GM21447 (cell line): ENCODE results near the gene CFAP54.
"Not testable (repeated sequence)": the region's sequence is repeated elsewhere in the genome, so short reads cannot be mapped to it uniquely, and the experiment has no call there.

Experiments used
- ATAC-seq: cut with Tn5 transposase; IDR thresholded peaks from one replicate; pipeline ENCODE4 v1.9.1; 2021; ENCODE audit not compliant: unreplicated experiment

Gene CFAP54

GRCh38 chr12:96623155-96623554, 133.8 kb downstream of the CFAP54 start:
- ATAC-seq = no peak

DNA sequence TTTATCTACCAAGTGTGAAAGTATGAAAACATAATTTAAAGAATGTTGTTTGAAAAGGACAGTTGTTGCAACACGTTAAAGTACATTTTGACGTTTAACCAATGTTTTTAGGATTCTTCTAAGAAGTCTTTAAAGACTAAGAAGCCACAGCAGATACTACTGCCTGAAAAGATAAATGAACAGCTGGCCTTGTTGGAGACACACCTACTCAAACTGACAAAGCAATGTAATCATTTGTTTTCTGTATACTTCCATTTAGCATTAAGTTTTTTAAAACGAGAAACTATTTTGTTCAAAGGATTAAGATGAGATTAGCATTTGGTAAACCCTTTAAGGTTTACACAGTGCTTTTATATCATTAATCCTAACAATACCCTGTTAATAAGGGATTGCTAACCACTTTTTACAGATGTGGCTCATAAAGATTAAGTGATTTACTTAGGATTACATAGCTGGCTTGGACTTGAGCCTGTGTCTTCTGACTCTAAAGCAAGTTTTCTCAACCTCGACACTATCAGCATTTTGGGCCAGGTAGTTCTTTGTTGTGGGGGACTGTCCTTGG, 134.4 kb downstream of the CFAP54 start:
- no peak for ATAC-seq

- ATAC-seq = no peak
These were observed 146.5 kb downstream of the CFAP54 start for GRCh38 chr12:96635844-96636243.

- no peak for ATAC-seq
These were observed 147.5 kb downstream of the CFAP54 start for GRCh38 chr12:96636895-96637294.

- ATAC-seq = no peak
These were observed 159.5 kb downstream of the CFAP54 start for GRCh38 chr12:96648923-96649322.

DNA sequence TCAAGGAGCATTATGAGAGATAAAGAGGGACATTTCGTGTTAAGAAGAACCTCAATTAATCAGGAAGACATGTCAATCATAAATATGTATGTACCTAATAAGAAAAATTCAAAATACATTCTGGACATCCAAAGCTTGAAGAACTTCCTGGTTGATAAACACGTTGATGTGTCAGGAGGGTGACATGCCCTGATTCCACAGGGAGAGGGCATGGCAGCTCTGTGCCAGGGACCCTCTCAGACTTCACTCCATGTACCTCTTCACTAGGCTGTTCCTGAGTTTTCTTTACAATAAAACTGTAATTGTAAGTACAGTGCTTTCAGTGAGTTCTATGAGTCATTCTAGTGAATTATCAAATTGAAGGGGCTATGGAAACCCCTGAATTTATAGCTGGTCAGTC, 163.5 kb downstream of the CFAP54 start:
- no peak for ATAC-seq

DNA sequence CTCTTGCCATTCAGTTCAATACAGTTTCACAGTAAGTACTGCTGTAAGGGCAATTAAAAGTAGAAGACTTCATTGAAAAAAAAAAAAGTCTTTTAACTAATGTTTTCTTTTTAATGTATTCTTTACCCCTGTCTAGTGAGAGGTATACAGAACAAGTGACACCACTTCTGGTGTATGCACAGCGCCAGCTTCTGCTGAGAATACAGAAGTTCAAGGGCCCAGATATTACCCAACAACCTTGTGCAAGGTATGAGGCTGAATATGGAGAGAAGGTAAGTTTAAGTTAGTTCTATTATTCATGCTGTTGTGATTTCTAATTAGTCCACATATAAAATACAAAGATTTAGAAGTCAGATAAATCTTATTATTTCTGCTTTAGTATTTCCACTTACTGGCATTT, 168.7 kb downstream of the CFAP54 start:
- ATAC-seq = no peak

GRCh38 chr12:96669786-96670185, 180.4 kb downstream of the CFAP54 start:
- ATAC-seq = no peak

- ATAC-seq = no peak
These were observed 181.0 kb downstream of the CFAP54 start for GRCh38 chr12:96670334-96670899.

GRCh38 chr12:96675519-96675918, 186.1 kb downstream of the CFAP54 start:
- ATAC-seq = not testable (repeated sequence)

GRCh38 chr12:96677363-96677762, 188.0 kb downstream of the CFAP54 start:
- ATAC-seq = no peak

GRCh38 chr12:96687719-96688118, 198.3 kb downstream of the CFAP54 start:
- no peak for ATAC-seq

DNA sequence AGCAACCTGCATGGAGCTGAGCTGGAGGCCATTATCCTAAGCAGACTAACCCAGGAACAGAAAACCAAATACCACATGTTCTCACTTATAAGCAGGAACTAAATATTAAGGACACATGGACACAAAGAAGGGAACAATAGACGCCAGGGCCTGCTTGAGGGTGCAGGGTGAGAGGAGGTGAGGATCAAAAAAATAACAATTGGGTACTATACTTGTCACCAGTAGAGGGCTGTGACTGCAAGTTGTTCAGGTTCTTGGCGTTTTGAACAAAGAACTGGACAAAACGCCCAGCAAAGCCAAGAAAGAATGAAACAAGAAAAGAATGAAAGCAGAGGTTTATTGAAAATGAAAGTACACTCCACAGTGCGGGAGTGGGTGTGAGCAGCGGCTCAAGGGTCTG, 209.1 kb downstream of the CFAP54 start:
- ATAC-seq = no peak

- ATAC-seq = no peak
These were observed 209.6 kb downstream of the CFAP54 start for GRCh38 chr12:96698965-96699364.

DNA sequence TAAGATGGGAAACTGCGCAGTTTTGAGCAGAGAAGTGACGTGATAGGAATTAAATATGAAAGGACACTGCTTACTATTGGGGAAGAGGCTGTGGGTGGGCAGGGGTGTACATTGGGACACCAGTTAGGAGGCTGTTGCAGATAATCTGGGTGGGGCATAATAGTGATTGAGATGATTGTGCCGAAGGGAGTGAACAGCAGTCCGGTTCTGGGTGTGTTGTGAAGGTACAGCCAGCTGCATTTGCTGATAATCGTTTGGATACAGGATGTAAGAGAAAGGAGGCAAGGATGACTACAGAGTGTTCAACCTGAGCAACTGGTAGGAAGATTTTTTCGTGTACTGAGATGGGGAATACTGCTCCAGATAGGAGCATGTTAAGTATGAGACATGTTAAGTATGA, 212.5 kb downstream of the CFAP54 start:
- ATAC-seq = no peak

GRCh38 chr12:96710127-96710745, 220.9 kb downstream of the CFAP54 start:
- no peak for ATAC-seq

DNA sequence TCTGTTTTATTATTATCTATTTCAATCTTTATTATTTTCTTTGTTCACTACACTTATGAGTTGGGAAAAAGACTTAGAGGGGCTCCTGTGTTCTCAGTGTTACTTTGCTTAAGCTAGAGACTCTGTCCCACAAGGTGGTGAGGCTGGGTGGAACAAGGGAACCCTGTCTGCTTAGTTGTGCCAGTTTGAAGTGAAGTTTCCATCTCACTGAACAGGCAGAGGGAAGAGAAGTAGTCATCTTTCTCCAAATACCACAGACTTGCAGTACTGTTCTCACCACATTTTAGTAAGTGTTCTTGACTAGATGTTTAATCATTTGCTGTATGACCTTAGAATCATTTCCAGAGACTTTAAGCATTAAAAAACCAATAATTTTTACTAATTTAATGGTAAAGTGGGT, 222.0 kb downstream of the CFAP54 start:
- ATAC-seq = no peak

DNA sequence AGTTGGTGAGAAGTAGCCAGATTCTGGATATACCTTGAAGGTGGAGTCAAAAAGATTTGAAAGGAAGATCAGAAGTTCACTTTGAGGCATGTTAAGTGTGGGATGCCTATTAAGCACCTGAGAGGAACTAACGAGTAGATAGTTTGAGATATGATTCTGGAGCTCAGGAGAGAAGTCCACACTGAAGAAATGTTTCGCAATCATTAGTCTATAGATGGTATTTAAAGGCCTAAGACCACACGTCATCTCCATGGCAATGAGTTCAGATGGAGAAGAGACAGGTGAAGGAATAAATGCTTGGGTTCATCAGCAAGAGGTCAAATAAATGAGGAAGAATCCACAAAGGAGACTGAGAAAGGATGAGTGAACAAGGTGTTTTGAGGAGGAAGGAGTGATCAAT, 224.8 kb downstream of the CFAP54 start:
- ATAC-seq = no peak

GRCh38 chr12:96719660-96720362, 230.4 kb downstream of the CFAP54 start:
- ATAC-seq = peak; percentile 93

- ATAC-seq = peak; percentile 68
These were observed 231.0 kb downstream of the CFAP54 start for GRCh38 chr12:96720363-96720705.

GRCh38 chr12:96729466-96729865, 240.1 kb downstream of the CFAP54 start:
- ATAC-seq = not testable (repeated sequence)

- no peak for ATAC-seq
These were observed 240.5 kb downstream of the CFAP54 start for GRCh38 chr12:96729886-96730285.
